SH-SY5Y (cell line): ENCODE data around the gene TLE6.

Experiments used
- GATA2 ChIP-seq: IDR thresholded peaks from 2 replicates; pipeline ENCODE4 v1.6.1; 2011; ENCODE audit warnings: mild to moderate bottlenecking, low read depth, low read length
- GATA3 ChIP-seq: IDR thresholded peaks from 2 replicates; pipeline ENCODE4 v1.6.1; 2011; ENCODE audit warnings: low read depth, mild to moderate bottlenecking, low read length, moderate library complexity

DNA sequence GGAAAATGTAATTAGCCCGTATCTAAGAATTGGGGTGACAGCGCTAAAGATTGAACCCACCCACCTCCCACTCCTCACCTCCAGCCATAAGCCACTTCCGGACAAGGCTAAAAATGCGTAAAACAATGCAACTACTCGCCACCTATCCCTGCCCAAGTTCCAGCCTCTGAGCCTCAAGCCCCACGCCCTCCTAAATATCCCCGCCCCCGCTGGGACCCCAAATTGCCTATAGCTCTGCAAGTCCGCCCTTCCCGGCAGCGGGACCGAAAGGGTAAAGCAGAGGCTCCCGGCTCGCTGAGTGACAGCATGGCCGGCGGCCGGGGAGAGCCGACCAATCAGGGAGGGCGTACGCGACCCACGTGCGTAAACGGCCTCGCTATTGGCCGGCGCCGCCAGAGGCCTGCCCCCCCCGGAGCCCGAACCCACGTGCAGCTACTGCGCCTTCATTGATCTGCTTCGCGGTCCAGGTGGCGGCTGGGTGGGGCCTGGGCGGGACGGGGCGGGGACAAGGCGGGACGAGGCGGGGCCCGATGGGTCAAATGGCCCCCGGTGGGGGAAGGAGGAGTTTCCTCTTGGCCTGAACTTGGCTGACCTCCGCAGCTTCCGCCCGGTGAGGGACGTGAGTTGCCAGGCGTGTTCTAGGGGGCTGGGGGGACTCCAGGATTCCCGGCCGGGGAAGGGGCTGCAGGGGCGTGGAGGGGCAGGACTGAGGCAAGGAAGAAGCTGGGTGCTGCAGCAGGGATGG, at the start of gene TLE6:
- TF ChIP-seq GATA3 (no peak), GATA2 (no peak)
